HepG2 (cell line): ENCODE results near the gene CDHR5.

Experiments used
- CHCHD3 ChIP-seq: sonication (generic); formaldehyde crosslinking; IDR thresholded peaks from 2 replicates; pipeline ENCODE4 v1.8.0; 2022; ENCODE audit warnings: mild to moderate bottlenecking, missing genetic modification reagents, moderate library complexity
- CTCF ChIP-seq: sonication (generic); formaldehyde crosslinking; IDR thresholded peaks from 2 replicates; pipeline ENCODE4 v1.5.0; 2020; ENCODE audit warnings: mild to moderate bottlenecking, missing genetic modification reagents, moderate library complexity
- EP300 ChIP-seq, 3 experiments: sonication (generic) in 1 of 3; formaldehyde crosslinking in 1 of 3; IDR thresholded peaks; 2 replicates each; pipeline versions ENCODE4 v1.5.1 to v1.6.1; 2011 to 2020; ENCODE audit warnings: low read depth in 2 of 3, low read length in 2 of 3, borderline replicate concordance in 1 of 3, improper control_type of control experiment in 1 of 3, mild to moderate bottlenecking in 1 of 3, missing genetic modification reagents in 1 of 3, moderate library complexity in 1 of 3
- NFKB2 ChIP-seq: sonication (generic); formaldehyde crosslinking; IDR thresholded peaks from 2 replicates; pipeline ENCODE4 v1.4.0; 2020; ENCODE audit warnings: missing genetic modification reagents, borderline replicate concordance
- PHF20 ChIP-seq: sonication (generic); formaldehyde crosslinking; IDR thresholded peaks from 2 replicates; pipeline ENCODE4 v1.5.0; 2020; ENCODE audit warnings: mild to moderate bottlenecking, missing genetic modification reagents
- PRMT3 ChIP-seq: sonication (generic); formaldehyde crosslinking; IDR thresholded peaks from 2 replicates; pipeline ENCODE4 v1.8.1; 2022; ENCODE audit warnings: low read depth, mild to moderate bottlenecking, moderate library complexity, missing genetic modification reagents, borderline replicate concordance
- TERF1 ChIP-seq: sonication (generic); formaldehyde crosslinking; IDR thresholded peaks from 2 replicates; pipeline ENCODE4 v1.8.0; 2022; ENCODE audit warnings: mild to moderate bottlenecking, missing genetic modification reagents, moderate library complexity
- ZBTB21 ChIP-seq: sonication (generic); formaldehyde crosslinking; IDR thresholded peaks from 2 replicates; pipeline ENCODE4 v1.4.0; 2020; ENCODE audit warnings: missing genetic modification reagents
- ZFP82 ChIP-seq: sonication (generic); formaldehyde crosslinking; IDR thresholded peaks from 2 replicates; pipeline ENCODE4 v1.5.1; 2020; ENCODE audit warnings: mild to moderate bottlenecking, missing genetic modification reagents, borderline replicate concordance
- ZNF30 ChIP-seq: sonication (generic); formaldehyde crosslinking; IDR thresholded peaks from 2 replicates; pipeline ENCODE4 v1.5.0; 2020; ENCODE audit warnings: mild to moderate bottlenecking, missing genetic modification reagents
- ZNF776 ChIP-seq: sonication (generic); formaldehyde crosslinking; IDR thresholded peaks from 2 replicates; pipeline ENCODE4 v1.4.0; 2020; ENCODE audit warnings: mild to moderate bottlenecking, missing genetic modification reagents
- TF ChIP-seq, protein P1 (sequence below): sonication (generic); formaldehyde crosslinking; IDR thresholded peaks from 2 replicates; pipeline ENCODE4 v1.4.0; 2020; ENCODE audit warnings: missing genetic modification reagents
- TF ChIP-seq, protein P2 (sequence below): sonication (generic); formaldehyde crosslinking; conservative IDR thresholded peaks from 2 replicates; pipeline ENCODE4 v1.4.0; 2020; ENCODE audit warnings: missing genetic modification reagents
- TF ChIP-seq, protein P3 (sequence below): sonication (generic); formaldehyde crosslinking; IDR thresholded peaks from 2 replicates; pipeline ENCODE4 v1.4.0; 2020; ENCODE audit warnings: missing genetic modification reagents, low read depth, mild to moderate bottlenecking, borderline replicate concordance

DNA sequence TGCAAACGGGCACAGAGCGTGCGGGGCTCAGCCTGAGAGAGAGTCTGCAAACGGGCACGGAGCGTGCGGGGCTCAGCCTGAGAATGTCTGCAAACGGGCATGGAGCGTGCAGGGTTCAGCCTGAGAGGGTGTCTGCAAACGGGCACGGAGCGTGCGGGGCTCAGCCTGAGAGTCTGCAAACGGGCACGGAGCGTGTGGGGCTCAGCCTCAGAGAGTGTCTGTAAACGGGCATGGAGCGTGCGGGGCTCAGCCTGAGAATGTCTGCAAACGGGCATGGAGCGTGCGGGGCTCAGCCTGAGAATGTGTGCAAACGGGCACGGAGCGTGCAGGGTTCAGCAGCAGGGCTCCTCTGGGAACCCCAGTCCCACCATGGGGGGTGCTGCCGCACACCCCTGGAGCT is 35.0 kb downstream of the CDHR5 start:
- TF ChIP-seq TERF1 = no peak
- TF ChIP-seq, protein P1, sequence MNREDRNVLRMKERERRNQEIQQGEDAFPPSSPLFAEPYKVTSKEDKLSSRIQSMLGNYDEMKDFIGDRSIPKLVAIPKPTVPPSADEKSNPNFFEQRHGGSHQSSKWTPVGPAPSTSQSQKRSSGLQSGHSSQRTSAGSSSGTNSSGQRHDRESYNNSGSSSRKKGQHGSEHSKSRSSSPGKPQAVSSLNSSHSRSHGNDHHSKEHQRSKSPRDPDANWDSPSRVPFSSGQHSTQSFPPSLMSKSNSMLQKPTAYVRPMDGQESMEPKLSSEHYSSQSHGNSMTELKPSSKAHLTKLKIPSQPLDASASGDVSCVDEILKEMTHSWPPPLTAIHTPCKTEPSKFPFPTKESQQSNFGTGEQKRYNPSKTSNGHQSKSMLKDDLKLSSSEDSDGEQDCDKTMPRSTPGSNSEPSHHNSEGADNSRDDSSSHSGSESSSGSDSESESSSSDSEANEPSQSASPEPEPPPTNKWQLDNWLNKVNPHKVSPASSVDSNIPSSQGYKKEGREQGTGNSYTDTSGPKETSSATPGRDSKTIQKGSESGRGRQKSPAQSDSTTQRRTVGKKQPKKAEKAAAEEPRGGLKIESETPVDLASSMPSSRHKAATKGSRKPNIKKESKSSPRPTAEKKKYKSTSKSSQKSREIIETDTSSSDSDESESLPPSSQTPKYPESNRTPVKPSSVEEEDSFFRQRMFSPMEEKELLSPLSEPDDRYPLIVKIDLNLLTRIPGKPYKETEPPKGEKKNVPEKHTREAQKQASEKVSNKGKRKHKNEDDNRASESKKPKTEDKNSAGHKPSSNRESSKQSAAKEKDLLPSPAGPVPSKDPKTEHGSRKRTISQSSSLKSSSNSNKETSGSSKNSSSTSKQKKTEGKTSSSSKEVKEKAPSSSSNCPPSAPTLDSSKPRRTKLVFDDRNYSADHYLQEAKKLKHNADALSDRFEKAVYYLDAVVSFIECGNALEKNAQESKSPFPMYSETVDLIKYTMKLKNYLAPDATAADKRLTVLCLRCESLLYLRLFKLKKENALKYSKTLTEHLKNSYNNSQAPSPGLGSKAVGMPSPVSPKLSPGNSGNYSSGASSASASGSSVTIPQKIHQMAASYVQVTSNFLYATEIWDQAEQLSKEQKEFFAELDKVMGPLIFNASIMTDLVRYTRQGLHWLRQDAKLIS (CRISPR knock-in tag) = no peak
- TF ChIP-seq ZNF776 (CRISPR knock-in tag) = no peak
- no peak for TF ChIP-seq NFKB2 (CRISPR knock-in tag)
- TF ChIP-seq PRMT3 = no peak
- TF ChIP-seq, protein P2, sequence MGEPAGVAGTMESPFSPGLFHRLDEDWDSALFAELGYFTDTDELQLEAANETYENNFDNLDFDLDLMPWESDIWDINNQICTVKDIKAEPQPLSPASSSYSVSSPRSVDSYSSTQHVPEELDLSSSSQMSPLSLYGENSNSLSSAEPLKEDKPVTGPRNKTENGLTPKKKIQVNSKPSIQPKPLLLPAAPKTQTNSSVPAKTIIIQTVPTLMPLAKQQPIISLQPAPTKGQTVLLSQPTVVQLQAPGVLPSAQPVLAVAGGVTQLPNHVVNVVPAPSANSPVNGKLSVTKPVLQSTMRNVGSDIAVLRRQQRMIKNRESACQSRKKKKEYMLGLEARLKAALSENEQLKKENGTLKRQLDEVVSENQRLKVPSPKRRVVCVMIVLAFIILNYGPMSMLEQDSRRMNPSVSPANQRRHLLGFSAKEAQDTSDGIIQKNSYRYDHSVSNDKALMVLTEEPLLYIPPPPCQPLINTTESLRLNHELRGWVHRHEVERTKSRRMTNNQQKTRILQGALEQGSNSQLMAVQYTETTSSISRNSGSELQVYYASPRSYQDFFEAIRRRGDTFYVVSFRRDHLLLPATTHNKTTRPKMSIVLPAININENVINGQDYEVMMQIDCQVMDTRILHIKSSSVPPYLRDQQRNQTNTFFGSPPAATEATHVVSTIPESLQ = no peak
- no peak for TF ChIP-seq CHCHD3 (CRISPR knock-in tag)
- TF ChIP-seq CTCF = no peak
- TF ChIP-seq EP300 (IDR thresholded peaks at IDR 0.05; ENCODE audit: low read depth in 2 of 2, low read length in 2 of 2) = no peak
- TF ChIP-seq EP300 (CRISPR knock-in tag; IDR thresholded peaks at IDR 0.05; ENCODE audit: borderline replicate concordance) = no peak
- no peak for TF ChIP-seq PHF20 (CRISPR knock-in tag)
- no peak for TF ChIP-seq ZBTB21
- TF ChIP-seq ZNF30 (CRISPR knock-in tag) = no peak
- no peak for TF ChIP-seq ZFP82
- TF ChIP-seq, protein P3, sequence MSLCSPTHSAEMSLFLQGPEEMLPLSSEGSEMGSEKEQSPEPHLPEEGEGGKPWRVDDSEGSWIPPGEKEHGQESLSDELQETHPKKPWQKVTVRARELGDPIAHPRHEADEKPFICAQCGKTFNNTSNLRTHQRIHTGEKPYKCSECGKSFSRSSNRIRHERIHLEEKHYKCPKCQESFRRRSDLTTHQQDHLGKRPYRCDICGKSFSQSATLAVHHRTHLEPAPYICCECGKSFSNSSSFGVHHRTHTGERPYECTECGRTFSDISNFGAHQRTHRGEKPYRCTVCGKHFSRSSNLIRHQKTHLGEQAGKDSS (CRISPR knock-in tag) = no peak
